Stimulated activated CD8-positive, alpha-beta memory T cell treated with anti-CD3 and anti-CD28 coated beads, Interleukin-15, amount 100 ng/mL, for 24 hours (primary cell): ENCODE results near the gene MGAT5.

Experiments
- DNase-seq: peaks from one replicate; pipeline ENCODE4 v3.0.0-alpha.2; 2020; ENCODE audit warnings: low read depth

The MGAT5 gene

DNA sequence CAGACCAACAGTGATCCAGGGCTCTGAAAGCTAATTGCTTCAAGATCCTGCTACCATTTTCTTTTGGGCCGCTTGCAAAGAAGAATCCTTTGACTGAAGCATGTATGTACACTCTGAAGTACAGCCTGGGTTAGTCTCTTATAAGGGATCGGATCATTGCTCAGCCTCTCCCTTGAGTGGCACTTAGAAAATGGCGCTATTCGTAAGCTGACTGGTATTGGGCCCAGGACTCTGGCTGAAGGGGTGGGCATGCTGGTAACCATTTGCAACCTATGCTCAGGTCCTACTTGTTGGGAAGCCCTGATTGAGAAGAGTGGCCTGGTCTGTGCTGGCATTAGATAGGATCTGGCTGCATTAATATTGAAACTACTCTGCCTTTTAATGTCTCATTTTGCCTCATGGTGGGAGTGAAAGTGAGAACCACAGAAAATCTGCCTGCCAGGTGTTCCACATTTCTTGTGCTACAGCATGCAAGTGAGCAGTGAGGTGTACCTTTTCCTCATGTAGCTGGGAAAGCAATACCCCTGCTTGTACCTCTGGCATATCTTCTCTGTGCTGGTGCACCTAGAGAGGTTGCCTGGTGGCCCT, 661 bp upstream of the MGAT5 start:
- no peak for DNase-seq

DNA sequence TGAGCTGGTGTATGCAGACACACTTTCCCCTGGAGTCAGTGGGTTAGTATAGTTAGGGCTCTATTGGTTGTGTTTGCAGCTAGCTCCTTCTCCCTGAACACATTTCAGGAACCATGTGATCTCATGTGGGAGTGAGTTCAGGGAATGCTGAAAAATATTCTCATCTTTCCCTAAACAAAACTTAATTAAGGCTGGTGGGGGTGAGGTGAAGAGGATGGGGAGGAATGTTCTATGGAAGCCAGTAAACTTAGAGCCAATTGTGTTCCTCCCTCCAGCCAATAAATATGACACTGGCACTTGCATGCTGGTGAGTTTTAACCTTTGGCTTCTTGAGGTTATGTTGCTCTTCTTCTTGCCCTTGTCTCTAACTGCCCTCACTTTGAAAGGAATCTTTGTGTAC, 952 bp downstream of the MGAT5 start:
- no peak for DNase-seq

DNA sequence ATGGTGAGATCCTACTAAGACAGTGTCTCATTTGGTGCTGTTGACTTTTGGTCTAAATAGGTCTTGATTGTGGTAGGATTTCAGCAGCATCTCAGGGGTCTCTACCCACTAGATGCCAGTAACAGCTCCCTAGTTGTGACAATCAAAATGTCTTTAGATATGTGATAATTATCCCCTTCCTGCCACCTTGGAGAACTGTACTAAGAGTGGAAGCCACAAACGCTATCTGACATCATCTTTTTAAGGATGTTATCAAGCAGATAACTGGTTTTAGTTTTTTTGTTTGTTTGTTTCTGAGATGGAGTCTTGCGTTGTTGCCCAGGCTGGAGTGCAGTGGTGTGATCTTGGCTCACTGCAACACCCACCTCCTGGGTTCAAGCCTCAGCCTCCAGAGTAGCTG, 3.1 kb downstream of the MGAT5 start:
- DNase-seq: no peak

DNA sequence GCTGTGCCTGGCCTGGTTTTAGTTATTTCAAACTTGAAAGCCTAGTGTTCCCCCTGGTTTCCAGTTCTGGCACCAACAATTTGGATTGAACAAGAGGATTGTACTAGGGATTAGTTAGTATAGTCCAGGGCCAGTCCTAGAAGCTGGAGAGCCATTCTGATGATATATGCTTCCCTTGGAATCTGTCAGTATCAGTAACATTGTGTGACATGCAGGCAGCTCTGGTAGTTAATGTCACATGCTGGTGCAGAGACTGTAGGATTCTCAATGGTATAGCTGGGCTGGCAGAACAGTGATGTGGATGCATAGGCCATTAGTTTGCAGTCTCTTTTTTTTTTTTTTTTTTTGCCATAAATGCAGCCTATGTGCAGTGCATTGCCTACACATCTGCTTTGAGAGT, 3.6 kb downstream of the MGAT5 start:
- DNase-seq: no peak

DNA sequence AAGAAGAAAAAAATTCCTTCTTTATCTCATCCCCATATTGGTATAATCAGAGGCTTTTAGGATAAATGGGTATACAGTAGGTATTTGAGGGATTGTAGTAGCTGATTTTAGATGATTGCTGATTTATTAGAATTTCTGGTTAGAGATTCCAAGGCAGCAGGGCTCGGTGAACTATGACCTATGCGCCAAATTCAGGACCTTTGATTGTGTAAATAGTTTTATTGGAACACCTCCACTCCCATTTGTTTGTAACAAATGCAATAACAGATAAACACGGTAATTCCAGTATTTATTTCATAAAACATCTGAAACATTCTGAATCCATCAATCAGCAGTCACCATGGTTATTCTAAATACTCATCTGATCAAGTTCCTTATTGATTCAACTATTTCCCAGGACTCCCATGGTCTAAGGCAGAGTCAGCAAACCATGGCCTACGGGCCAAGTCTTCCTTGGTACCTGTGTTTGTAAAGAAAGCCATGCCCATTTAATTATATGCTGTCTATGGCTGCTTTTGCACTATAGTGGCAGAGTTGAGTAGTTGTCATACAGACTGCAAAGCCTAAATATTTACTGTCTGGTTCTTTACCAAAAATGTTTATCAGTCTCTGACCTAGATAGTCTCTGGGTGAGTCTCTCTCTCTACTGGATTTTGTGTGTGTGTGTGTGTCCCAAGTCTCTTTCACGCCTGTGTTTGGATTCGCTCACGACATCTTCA, 4.3 kb downstream of the MGAT5 start:
- no peak for DNase-seq

DNA sequence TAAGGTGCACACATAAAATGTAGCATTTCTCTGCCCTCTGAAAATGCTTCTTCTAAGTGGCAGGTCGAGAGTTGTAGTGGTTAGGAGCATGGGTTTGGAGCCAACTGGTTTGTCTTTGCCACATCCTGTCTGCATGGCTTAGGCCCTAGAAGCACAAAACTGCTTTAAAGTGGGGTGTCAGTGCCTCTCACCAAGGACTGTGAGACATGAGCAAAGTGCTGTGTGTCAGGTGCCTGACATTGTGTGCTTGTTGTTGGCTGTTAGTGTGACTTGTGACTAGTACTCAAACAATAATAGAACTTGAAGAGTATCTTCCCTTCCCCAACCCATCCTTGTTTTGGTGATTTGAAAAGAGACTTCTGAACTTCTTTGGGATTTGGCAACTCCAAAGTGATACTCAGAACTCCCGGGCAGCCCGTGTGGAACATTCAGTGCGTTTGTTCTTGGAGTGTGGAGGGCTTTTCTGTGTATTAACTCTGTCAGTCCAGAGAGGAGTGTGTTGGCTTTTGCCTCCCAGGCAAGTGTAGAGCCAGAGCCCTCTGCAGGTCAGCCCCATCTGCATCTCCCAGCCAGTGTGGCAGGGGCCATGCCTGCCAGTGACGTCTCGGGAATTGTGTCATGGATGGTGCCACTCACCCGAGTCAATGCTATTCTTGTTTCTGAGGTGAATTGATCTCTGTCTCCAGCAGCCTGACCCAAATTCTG, 5.0 kb downstream of the MGAT5 start:
- no peak for DNase-seq

DNA sequence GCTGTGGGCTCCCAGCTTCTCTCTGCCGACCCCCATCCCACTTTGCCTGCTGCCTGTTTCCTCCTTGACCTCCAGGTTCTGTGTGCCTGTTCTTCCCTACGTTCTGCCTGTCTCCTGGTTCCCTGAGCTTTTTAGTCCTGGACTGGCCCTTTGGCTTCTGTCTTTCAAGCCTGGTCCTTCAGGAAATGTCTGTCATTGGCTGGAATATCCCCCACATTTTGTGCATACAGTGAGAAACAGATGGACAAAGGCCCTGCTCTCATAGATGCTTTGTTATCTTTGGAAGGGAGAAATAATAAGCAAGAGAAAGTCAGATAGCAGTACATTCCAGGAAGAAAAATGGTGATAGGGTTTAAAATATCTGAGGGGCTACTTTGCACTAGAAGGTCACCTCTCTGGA, 5.7 kb downstream of the MGAT5 start:
- no peak for DNase-seq

DNA sequence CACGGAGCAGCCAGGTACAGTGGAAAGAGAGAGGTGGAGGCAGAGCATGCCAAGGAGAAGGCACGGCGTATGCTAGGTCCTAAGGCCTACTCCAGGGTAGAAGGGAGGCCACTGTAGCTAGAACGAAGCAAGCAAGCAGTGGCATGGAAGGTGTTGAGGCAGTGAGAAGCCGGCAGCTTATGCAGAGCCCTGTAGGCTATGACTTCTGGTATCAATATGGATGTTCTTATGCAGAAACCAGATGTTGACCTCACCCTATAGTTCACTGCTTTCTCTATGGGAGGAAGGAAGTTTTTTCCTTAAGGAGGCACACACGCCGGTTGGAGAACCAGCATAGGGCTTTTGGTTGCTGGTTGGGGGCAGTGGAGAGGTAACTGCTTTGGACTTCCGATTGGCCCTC, 6.1 kb downstream of the MGAT5 start:
- DNase-seq: no peak

DNA sequence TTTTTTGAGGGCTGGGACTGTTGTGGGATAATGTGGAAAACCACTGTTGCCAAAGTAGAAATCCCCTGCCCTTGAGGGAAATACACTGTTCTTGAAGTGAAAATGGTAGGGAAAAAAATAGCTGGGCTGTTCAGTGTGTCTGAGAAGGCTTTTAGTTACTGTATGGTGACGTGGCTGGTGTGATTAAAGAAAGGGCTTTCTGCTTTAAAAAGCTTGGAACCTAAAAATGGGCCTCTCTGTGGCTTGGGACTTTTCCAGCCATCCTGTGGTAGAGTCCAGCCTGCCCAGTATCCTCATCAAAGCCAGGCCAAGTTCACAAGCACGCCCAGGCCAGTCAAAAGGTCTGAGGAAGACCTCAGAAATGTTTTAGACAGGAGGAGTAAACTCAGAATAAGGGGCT, 6.8 kb downstream of the MGAT5 start:
- DNase-seq: no peak

DNA sequence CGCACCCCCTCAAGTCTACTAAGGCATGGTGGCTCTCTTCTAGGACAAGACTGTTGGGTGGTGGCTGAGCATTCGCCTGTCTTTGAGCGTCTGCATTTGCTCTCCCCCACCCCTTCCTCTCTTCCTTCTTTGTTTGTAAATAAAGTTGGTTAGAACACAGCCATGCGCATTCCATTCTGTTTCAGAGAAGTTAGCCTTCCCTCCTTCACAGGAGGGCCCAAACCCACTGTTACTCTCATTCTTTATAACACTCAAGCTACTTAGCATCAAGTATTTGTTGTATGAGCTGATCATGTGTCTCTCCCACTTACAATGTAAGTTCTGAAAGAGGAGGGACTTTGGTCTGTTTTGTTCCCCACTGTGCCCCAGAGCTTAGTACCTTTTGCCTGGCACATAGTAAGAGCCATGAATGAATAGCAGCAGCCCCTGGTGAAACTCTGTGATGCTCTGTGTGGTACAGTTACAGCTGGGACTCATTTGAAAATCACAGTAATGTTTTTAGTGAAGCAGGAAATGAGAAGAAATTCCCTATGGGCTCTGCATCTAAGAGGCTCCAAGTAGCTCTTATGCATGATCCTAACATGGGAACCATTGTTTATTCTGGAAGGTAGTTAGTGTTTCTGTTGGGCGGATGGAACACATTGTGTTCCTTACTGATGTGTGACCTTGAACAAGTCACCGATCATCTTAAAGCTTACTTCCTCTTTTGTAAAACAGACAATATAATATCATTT, 7.7 kb downstream of the MGAT5 start:
- no peak for DNase-seq

DNA sequence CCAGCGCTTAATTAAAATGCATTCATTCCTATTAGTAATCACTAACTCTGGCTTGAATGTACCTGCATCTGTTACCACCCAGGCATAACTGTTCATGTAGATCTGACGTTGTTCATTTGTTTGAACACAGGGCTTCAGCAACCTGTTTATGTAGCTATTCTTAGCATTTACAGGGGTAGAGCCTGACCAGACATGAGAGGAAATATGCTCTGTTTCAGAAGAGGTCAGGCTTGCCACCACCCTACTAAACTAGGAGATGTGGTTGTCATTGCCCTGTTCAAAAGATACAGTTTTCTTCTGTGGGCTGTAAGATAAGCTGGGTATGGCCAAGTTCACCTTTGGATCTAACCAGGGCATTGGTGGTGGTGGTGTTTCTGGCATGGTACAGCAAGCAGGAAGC, 8.8 kb downstream of the MGAT5 start:
- DNase-seq: no peak

DNA sequence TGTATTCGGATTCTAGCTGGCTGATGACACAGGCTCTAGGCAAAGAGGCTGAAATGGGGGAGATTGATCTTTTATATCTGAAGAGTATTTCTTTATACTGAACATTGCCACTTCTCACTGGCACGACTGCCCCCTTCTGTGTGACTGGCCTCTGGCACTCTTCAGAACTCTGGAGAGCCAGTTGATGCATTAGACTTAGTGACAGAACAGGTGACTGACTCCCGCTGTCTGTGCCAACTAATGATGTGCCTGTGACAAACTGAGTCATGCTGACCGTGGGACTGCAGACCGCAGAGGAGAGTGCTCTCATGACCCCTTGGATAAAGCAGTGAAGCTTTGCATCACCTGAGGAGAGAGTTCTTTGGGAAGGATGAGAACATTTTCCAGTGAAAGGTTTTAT, 14.4 kb downstream of the MGAT5 start:
- DNase-seq: no peak

DNA sequence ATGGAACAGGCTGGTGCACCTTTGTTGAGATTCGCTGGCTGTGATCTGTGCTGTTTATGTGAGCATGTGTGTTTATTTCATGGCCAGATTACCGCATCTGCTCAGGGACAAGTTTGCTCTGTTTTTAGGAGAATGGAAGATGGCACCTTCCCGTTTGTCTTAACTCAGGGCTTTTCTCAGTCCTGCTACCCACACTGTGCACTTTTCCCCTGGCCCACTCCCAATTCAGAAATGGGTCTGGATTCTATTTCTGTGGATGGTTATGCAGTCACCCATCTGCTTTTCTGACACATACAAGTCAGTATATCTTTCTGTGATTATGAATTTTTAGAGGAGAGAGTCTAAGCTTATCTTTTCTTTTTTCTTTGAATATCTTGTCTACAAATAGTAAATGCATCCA, 15.4 kb downstream of the MGAT5 start:
- DNase-seq: no peak

DNA sequence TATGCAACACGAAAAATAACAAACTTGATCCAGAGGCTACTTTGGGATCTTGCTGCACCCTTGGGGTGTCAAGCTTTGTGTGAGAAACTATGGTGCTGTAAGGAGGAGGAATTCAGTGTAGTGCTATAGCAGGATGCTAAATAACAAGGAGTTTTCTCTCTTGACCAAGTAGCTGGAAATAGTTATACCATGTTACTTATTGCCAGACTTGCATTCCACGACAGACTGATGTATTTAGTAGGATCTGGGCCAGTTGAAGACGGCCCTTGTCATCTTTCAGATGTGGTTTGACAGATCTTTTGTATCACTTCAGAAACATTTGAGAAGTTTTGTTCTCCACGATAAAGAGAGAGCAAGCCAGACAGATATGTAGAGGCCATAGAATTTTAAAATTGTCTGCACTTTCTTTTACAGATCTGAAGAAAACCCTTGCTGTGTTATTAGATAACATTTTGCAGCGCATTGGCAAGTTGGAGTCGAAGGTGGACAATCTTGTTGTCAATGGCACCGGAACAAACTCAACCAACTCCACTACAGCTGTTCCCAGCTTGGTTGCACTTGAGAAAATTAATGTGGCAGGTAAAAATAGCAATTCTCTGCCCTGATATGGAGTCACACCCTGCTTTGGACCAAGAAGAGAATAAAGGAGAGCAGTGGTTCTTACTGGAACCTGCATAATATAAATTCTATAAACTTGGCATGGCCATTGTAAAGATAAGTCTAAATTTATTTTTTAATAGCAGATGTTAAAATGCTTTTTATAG, 16.3 kb downstream of the MGAT5 start:
- DNase-seq: no peak

DNA sequence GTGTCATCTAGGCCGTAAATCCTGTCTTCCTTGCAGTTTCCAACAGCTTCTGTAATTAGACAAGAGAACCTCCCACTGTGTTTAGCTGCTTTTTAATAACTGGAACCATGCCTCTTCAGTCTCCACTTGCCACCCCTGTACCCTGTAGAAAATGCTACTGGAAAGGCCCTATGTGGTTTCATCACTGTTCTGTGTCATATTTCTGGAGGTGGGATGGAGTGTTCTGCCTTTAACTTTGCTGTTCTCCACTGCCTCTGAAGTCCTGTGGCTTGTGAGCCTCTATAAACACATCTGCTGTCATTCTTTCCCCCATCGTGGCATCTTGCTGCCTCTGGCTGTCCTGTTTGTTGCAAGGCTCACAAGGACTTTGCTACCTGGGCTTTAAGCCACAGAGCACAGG, 17.9 kb downstream of the MGAT5 start:
- no peak for DNase-seq

DNA sequence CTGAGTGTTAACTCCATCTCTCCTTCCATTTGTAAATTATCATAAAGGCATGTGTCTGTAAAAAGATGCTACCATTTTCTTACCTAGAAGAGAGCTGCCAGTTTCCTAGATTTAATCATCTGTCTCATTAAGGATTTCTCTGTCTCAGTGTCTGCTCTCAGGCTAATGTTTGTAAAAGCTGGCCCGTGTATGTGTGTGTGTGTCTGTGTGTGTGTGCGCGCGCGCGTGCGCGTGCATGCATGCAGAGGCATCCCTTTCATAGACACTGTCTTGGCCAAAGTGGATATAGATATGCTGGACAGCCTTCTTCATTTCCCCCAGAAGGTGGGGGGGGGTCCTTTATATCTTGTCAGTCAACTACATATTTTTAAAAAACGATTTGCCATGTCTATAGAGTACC, 18.9 kb downstream of the MGAT5 start:
- DNase-seq: no peak

DNA sequence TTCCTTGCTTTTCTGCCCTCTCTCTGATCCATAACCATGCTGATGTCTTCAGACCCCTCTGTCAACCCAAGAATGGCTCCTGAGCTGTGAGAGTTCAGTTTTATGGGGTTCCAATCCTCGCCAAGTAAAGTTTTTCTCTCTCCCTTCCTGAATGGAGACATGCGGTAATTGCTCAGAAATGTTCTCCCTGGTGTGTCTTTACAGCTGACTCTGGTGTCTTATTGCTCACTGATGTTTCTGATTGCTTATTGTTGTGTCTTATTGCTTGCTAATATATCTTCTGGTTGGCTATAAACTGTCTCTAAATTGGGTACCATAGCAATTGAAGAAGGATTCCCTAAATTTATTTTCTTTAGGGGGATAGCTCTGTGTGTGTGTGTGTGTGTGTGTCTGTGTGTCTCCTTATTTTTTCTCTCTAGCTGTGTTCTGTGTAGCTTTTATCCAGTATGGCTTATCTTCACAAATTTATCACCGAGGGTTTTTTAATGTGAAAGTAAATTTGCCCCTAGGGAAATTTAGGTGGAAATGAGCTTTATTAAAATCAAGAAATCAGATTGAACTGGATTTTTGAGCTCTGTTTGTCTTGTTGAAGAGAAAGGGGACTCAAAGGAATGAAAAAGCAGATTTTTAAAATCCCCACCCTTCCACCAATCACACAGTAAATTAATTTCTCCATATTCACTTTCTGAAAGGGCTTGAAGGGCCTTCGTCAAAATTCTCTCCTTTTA, 19.5 kb downstream of the MGAT5 start:
- no peak for DNase-seq

DNA sequence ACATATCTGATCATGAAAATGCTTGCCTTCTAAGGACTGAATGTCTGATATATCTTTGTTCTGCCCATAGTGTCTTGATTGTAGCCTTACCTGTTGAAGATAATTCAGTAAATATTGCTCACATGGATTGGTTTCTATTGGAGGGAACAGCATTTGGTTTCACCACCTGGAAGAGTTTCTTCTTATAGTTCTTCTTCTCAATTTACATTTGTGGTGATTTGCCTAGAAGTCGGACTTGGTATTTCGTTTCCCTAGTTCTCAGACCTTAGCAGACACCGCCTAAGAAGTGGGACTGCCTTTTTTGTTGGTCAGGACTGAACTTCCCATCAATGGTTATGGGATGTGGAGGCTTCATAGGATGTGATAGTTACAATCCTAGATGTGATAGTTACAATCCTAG, 20.2 kb downstream of the MGAT5 start:
- no peak for DNase-seq

DNA sequence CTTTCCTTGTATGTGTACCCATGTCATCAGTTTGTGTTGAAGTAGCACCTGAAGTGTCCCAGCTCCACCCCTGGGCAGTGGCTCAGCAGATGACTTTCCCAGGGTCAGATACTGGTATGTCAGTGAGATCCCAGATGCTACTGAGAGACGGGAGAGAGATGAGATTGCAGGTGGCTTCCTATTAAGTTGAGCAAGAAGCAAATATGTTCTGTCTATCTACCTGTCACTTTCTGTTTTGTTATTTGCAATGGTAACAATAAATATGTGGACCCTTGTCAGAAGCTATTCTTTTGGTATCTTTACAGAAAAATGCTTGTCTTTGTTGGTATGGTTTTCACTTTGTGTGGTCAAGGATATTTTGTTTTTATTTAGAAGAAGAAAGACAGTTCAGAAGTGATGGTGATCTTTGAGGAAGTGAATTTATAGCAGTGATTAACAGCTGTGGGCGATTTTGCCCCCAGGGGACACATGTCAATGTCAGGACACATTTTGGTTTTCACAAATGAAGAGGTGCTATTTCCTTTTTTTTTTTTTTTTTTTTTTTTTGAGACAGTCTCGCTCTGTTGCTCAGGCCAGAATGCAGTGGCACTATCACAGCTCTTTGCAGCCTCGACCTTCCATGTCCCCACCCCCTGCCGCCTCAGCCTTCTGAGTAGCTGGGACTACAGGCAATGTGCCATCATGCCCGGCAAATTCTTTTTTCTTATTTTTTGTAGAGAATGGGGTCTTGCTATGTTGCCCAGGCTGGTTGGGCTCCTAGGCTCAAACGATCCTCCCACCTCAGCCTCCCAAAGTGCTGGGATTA, 21.4 kb downstream of the MGAT5 start:
- no peak for DNase-seq

DNA sequence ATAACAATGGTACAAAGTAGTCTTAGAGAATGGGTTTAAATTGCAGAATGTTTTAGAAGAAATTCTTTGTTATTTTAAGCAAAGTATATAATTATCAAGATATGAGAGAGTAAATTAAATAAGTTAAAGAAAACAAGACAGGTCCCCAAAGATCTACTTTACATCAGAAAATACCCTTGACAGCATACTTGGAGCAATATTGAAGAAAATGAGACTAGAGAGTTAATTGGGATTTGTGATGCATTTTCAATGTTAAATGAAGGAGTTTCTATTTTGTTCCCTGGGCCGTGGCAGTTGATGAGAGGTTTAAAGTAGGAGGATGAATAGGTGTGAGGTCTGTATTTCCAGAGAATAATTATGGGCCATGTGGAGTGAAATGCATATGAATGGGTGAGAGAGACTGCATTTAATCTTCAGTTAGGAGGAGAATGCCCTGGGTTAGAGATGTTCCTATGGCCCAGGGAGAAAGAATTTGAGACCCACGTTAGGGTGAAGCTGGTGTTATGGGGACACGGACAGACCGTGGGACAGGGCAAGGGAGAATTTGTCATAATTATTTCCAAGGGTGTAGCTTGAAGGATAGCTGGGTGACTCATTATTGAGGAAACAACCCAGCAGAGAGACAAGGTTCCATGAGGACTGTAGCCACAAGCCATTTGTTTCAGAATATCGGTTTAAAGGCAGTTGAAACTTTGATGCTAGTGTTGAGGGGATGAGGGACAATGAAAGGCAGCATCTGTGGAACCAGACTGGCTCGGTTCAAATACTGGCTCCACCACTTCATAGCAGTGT, 22.7 kb downstream of the MGAT5 start:
- DNase-seq: no peak
